Trophoblast cell (in vitro differentiated cells and primary cell): ENCODE measurements around the gene SLC7A4.

Experiments
- DNase-seq, 2 donors: peaks; one replicate each; pipeline ENCODE4 v3.0.0-alpha.2; 2016
- H2AFZ ChIP-seq: 2 replicates; pipeline ENCODE4 v1.6.1; 2013; ENCODE audit warnings: low read length, moderate library complexity, mild to moderate bottlenecking; ENCODE audit not compliant: insufficient read depth, poor library complexity
- H2AK5ac ChIP-seq: 2 replicates; pipeline ENCODE4 v1.6.1; 2013; ENCODE audit warnings: mild to moderate bottlenecking, low read length
- H2BK120ac ChIP-seq: 2 replicates; pipeline ENCODE4 v1.6.1; 2013; ENCODE audit warnings: low read length, mild to moderate bottlenecking, moderate library complexity; ENCODE audit not compliant: insufficient read depth, poor library complexity
- H2BK12ac ChIP-seq: 2 replicates; pipeline ENCODE4 v1.6.1; 2013; ENCODE audit warnings: mild to moderate bottlenecking, low read length, moderate library complexity
- H2BK5ac ChIP-seq: 2 replicates; pipeline ENCODE4 v1.6.1; 2013; ENCODE audit warnings: low read length, low read depth, moderate library complexity, mild to moderate bottlenecking; ENCODE audit not compliant: poor library complexity
- H3K14ac ChIP-seq: 2 replicates; pipeline ENCODE4 v1.6.1; 2013; ENCODE audit warnings: mild to moderate bottlenecking, low read length
- H3K18ac ChIP-seq: 2 replicates; pipeline ENCODE4 v1.6.1; 2013; ENCODE audit warnings: mild to moderate bottlenecking, low read length
- H3K23ac ChIP-seq: 2 replicates; pipeline ENCODE4 v1.6.1; 2013; ENCODE audit warnings: low read length
- H3K27ac ChIP-seq: 2 replicates; pipeline ENCODE4 v1.5.1; 2013; ENCODE audit warnings: low read depth, mild to moderate bottlenecking, inconsistent platforms, low read length, moderate library complexity
- H3K27me3 ChIP-seq: 2 replicates; pipeline ENCODE4 v1.6.1; 2013; ENCODE audit warnings: inconsistent platforms, mild to moderate bottlenecking, low read length, moderate library complexity; ENCODE audit not compliant: insufficient read depth
- H3K36me3 ChIP-seq, 2 experiments: 1 replicate in 1 of 2; 2 replicates in 1 of 2; pipeline ENCODE4 v1.6.1; 2013; ENCODE audit warnings: low read length in 2 of 2, mild to moderate bottlenecking in 2 of 2, moderate library complexity in 1 of 2; ENCODE audit not compliant: insufficient read depth in 2 of 2, control insufficient read depth in 1 of 2
- H3K4ac ChIP-seq: 2 replicates; pipeline ENCODE4 v1.6.1; 2013; ENCODE audit warnings: low read depth, mild to moderate bottlenecking, low read length, moderate library complexity
- H3K4me1 ChIP-seq, 2 experiments: 1 replicate in 1 of 2; 2 replicates in 1 of 2; pipeline ENCODE4 v1.6.1; 2013; ENCODE audit warnings: low read length in 2 of 2, mild to moderate bottlenecking in 2 of 2, moderate library complexity in 1 of 2; ENCODE audit not compliant: insufficient read depth in 2 of 2, control insufficient read depth in 1 of 2
- H3K4me2 ChIP-seq: 2 replicates; pipeline ENCODE4 v1.6.1; 2013; ENCODE audit warnings: inconsistent platforms, mild to moderate bottlenecking, low read length, moderate library complexity
- H3K4me3 ChIP-seq: 2 replicates; pipeline ENCODE4 v1.5.1; 2013; ENCODE audit warnings: mild to moderate bottlenecking, low read depth, low read length, inconsistent platforms
- H3K79me1 ChIP-seq: one replicate; pipeline ENCODE4 v1.6.1; 2013; ENCODE audit warnings: low read length
- H3K79me2 ChIP-seq: 2 replicates; pipeline ENCODE4 v1.6.1; 2013; ENCODE audit warnings: low read length, mild to moderate bottlenecking; ENCODE audit not compliant: control insufficient read depth, insufficient read depth, poor library complexity
- H3K9ac ChIP-seq: 2 replicates; pipeline ENCODE4 v1.6.1; 2013; ENCODE audit warnings: mild to moderate bottlenecking, low read length
- H3K9me3 ChIP-seq: 2 replicates; pipeline ENCODE4 v1.6.1; 2013; ENCODE audit warnings: low read depth, mild to moderate bottlenecking, control low read depth, inconsistent platforms, low read length; ENCODE audit not compliant: insufficient read depth
- H4K12ac ChIP-seq: 2 replicates; pipeline ENCODE4 v1.6.1; 2013; ENCODE audit warnings: low read depth, mild to moderate bottlenecking, low read length, moderate library complexity
- H4K8ac ChIP-seq: 2 replicates; pipeline ENCODE4 v1.6.1; 2013; ENCODE audit warnings: low read depth, mild to moderate bottlenecking, low read length, moderate library complexity
- H4K91ac ChIP-seq: one replicate; pipeline ENCODE4 v1.6.1; 2013; ENCODE audit warnings: low read depth, mild to moderate bottlenecking, low read length, moderate library complexity
- WGBS: extraction: QIAGEN DNeasy Blood & Tissue Kit; methylation state at CpG from one replicate; pipeline ENCODE4 v1.1.7; 2013; ENCODE audit warnings: missing lambda C conversion rate; ENCODE audit not compliant: insufficient read length, insufficient coverage; ENCODE audit errors: extremely low coverage; 5-methylcytosine and 5-hydroxymethylcytosine counted together

SLC7A4 gene

GRCh38 chr22:21069375-21069774, 37.0 kb upstream of the SLC7A4 start:
- Histone ChIP-seq H3K23ac (no peak overlapping the region), H3K9me3 (peaks cover 13% of the 10 kb centered on the region), H4K91ac (no peak overlapping the region), H3K36me3 (no peaks in the 10 kb centered on the region), H3K9ac (no peak overlapping the region), H2BK120ac (no peak overlapping the region), H2BK5ac (no peak overlapping the region), H3K4me1 (no peaks in the 10 kb centered on the region), H2AFZ (no peak overlapping the region), H4K8ac (no peak overlapping the region), H3K4me3 (no peak overlapping the region), H3K79me2 (no peaks in the 10 kb centered on the region), H3K27ac (no peak overlapping the region), H4K12ac (no peak overlapping the region), H2AK5ac (no peak overlapping the region), H3K79me1 (no peaks in the 10 kb centered on the region), H3K18ac (no peak overlapping the region), H3K14ac (no peak overlapping the region), H3K4ac (no peak overlapping the region), H2BK12ac (no peak overlapping the region), H3K4me2 (no peak overlapping the region), H3K27me3 (no peaks in the 10 kb centered on the region)
- no peak for DNase-seq
- no CpG with 5 or more reads among the region's 5 CpGs for WGBS

DNA sequence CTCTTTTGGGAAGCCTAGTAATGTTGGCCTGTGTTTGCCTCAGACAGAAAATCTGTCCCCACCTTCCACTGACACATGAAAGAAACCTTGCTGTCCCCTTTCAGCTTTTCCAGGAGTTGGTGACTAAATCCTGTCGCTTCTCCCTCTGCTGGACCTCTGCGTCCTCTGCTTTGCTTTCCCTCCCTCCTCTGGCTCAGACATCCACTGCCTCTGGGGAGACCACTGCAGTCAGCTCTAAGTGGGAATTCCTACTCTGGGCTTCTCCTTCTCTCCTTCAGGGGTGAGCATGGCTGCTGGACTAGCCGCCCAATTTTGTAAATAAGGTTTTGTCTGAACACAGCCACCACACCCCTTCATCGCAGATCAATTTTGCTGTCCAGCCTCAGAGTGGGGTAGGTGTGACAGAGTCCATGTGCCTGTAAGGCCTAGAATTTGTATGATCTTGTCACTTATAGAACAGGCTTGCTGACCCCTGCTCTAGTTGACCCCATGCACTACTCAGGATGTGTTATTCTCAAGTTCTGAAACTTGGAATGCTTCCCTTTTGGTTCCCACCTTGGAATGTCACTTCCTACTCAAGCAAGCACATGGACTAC, 36.4 kb upstream of the SLC7A4 start:
- Histone ChIP-seq H4K12ac (no peak overlapping the region), H3K23ac (no peak overlapping the region), H3K9me3 (peaks cover 13% of the 10 kb centered on the region), H3K36me3 (no peaks in the 10 kb centered on the region), H4K8ac (no peak overlapping the region), H3K18ac (no peak overlapping the region), H2BK5ac (no peak overlapping the region), H3K9ac (no peak overlapping the region), H4K91ac (no peak overlapping the region), H3K79me1 (no peaks in the 10 kb centered on the region), H3K79me2 (no peaks in the 10 kb centered on the region), H3K4me1 (no peaks in the 10 kb centered on the region), H2BK12ac (no peak overlapping the region), H3K4me3 (no peak overlapping the region), H3K4ac (no peak overlapping the region), H3K27ac (no peak overlapping the region), H3K14ac (no peak overlapping the region), H2AK5ac (no peak overlapping the region), H2AFZ (no peak overlapping the region), H3K27me3 (no peaks in the 10 kb centered on the region), H2BK120ac (no peak overlapping the region), H3K4me2 (no peak overlapping the region)
- DNase-seq: no peak
- WGBS: no CpG with 5 or more reads among the region's 4 CpGs

DNA sequence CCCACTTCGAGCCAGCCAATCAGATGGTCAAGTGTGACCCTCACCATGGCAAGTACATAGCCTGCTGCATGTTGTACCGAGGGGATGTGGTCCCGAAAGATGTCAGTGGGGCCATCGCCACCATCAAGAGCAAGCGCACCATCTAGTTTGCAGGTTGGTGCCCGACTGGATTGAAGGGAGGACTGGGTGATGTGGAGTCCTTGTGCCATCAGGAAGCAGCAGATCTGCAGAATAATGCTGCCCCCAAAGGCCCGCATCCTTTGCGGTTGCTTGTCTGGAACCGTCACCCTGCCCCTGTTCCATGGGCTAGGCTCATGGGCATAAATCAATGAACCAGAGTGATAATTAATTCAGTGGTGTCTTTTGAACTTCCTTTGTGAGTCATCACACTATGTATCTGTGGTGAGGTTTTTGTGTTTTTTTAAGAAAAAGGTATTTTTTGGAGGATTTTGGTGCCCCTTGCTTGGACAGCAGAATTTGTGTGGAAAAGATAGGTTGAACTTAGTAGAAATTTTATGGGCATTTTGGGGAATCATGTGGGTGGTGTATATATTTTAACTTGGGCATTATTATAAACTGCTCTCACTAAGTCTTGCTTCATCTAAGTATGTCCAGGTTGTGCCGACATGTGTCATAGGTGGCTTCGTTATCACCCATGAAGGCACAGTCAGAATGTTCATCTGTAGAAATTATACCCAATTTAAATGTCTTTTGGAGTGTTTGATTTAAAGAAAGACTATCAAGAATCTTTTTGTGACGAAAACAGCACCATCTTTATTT, 35.7 kb upstream of the SLC7A4 start:
- H3K4me3 ChIP-seq: no peak overlapping the region
- WGBS: no CpG with 5 or more reads among the region's 12 CpGs
- H2AFZ ChIP-seq: no peak overlapping the region
- H3K4me1 ChIP-seq: no peaks in the 10 kb centered on the region
- H3K4ac ChIP-seq: no peak overlapping the region
- H3K36me3 ChIP-seq: no peaks in the 10 kb centered on the region
- no peak overlapping the region for H3K23ac ChIP-seq
- no peak for DNase-seq
- H4K91ac ChIP-seq: no peak overlapping the region
- no peak overlapping the region for H2BK120ac ChIP-seq
- H3K18ac ChIP-seq: no peak overlapping the region
- H2BK5ac ChIP-seq: no peak overlapping the region
- no peaks in the 10 kb centered on the region for H3K79me1 ChIP-seq
- H2AK5ac ChIP-seq: no peak overlapping the region
- no peak overlapping the region for H2BK12ac ChIP-seq
- H3K27me3 ChIP-seq: no peaks in the 10 kb centered on the region
- no peak overlapping the region for H3K14ac ChIP-seq
- no peak overlapping the region for H4K12ac ChIP-seq
- H3K4me2 ChIP-seq: no peak overlapping the region
- H3K9me3 ChIP-seq: peaks cover 11% of the 10 kb centered on the region
- no peak overlapping the region for H4K8ac ChIP-seq
- H3K9ac ChIP-seq: no peak overlapping the region
- H3K27ac ChIP-seq: no peak overlapping the region
- no peaks in the 10 kb centered on the region for H3K79me2 ChIP-seq

DNA sequence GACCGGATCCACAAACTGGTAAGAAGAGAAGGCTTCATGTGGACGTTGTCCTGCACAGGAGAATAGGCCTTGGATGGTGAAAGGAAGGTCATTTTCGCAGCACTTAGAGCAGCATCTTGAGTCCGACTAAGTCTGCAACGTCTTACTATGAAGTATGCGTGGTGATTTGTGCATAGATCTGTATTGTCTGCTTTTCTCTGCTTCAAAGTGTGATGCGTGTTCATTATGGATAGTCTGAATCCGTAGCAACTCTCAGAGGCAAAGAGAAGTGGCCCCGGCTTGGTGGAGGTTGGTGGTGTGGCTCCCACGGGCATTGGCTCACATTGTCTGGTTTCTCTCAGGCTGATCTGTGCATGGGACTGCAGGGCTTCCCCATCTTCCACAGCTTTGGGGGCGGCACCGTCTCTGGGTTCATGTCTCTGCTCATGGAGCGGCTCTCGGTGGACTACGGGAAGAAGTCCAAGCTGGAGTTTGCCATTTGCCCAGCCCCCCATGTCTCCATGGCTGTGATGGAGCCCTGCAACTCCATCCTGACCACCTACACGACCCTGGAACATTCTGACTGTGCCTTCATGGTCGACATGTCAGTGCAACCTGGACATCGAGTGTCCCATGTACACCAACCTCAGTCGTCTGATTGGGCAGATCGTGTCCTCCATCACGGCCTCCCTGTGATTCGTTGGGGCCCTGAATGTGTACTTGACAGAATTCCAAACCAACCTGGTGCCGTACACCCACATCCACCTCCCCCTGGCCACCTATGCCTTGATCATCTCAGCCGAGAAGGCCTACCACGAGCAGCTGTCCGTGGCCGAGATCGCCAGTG, 34.9 kb upstream of the SLC7A4 start:
- H3K79me1 ChIP-seq: no peaks in the 10 kb centered on the region
- H3K4me2 ChIP-seq: no peak overlapping the region
- no CpG with 5 or more reads among the region's 28 CpGs for WGBS
- H3K23ac ChIP-seq: no peak overlapping the region
- H3K4me1 ChIP-seq: no peaks in the 10 kb centered on the region
- H3K18ac ChIP-seq: no peak overlapping the region
- no peak overlapping the region for H2BK5ac ChIP-seq
- H2AFZ ChIP-seq: no peak overlapping the region
- H2BK12ac ChIP-seq: no peak overlapping the region
- no peaks in the 10 kb centered on the region for H3K27me3 ChIP-seq
- H3K4ac ChIP-seq: no peak overlapping the region
- no peaks in the 10 kb centered on the region for H3K79me2 ChIP-seq
- H4K91ac ChIP-seq: no peak overlapping the region
- H3K4me3 ChIP-seq: no peak overlapping the region
- peaks cover 7% of the 10 kb centered on the region for H3K9me3 ChIP-seq
- no peak overlapping the region for H4K12ac ChIP-seq
- no peak overlapping the region for H4K8ac ChIP-seq
- H2AK5ac ChIP-seq: no peak overlapping the region
- H3K36me3 ChIP-seq: no peaks in the 10 kb centered on the region
- H2BK120ac ChIP-seq: no peak overlapping the region
- H3K27ac ChIP-seq: no peak overlapping the region
- no peak for DNase-seq
- no peak overlapping the region for H3K14ac ChIP-seq
- H3K9ac ChIP-seq: no peak overlapping the region
